GM13976 (cell line): Measurements from ENCODE around the gene QRSL1.

Source experiments
- DNase-seq: peaks from one replicate; pipeline ENCODE4 v3.0.0; 2012; ENCODE audit warnings: low spot score
- CTCF ChIP-seq: IDR thresholded peaks from 2 replicates; pipeline ENCODE4 v1.5.1; 2012; ENCODE audit warnings: borderline replicate concordance, mild to moderate bottlenecking; ENCODE audit not compliant: insufficient read depth; ENCODE audit errors: extremely low read depth, missing control alignments, control extremely low read depth
- in situ Hi-C: fragments of 300-500 bp; cut with MboI; formaldehyde crosslinking; loops from one replicate; pipeline ENCODE4 v1.12.0; 2022; ENCODE audit warnings: low sequenced_read_pairs, mixed read lengths, inconsistent platforms; ENCODE audit not compliant: unreplicated experiment

The QRSL1 gene

GRCh38 chr6:106685833-106686232, 56.5 kb downstream of the QRSL1 start:
- in situ Hi-C loops = no loop called here

GRCh38 chr6:106688177-106688951, 59.0 kb downstream of the QRSL1 start:
- DNase-seq = no peak
- in situ Hi-C loops = no loop called here
- no peak for TF ChIP-seq CTCF

More at GRCh38 chr6:106685833-106686232, 56.5 kb downstream of the QRSL1 start:
- DNase-seq = no peak
- no peak for TF ChIP-seq CTCF

- in situ Hi-C loops = no loop called here
- no peak for DNase-seq
- no peak for TF ChIP-seq CTCF
These were observed 62.9 kb downstream of the QRSL1 start for GRCh38 chr6:106692112-106692818.

GRCh38 chr6:106692819-106693208, 63.4 kb downstream of the QRSL1 start:
- no peak for TF ChIP-seq CTCF
- no peak for DNase-seq
- in situ Hi-C loops = no loop called here

- TF ChIP-seq CTCF = no peak
- DNase-seq = no peak
- in situ Hi-C loops = no loop called here
These were observed 64.0 kb downstream of the QRSL1 start for GRCh38 chr6:106693418-106693817.

GRCh38 chr6:106694343-106694742, 65.0 kb downstream of the QRSL1 start:
- in situ Hi-C loops = no loop called here
- no peak for DNase-seq
- TF ChIP-seq CTCF = no peak
